ENCODE results near the gene RBM10.

The RBM10 gene

GRCh38 chrX:47171996-47172395 is 27.0 kb downstream of the RBM10 start:
- H3K36me3 ChIP-seq (ENCODE audit: control insufficient read depth, low read length) = peaks cover 48% of the 10 kb centered on the region

GRCh38 chrX:47172549-47172948 is 27.5 kb downstream of the RBM10 start:
- no peaks in the 10 kb centered on the region for H3F3A ChIP-seq (ENCODE audit: control insufficient read depth, insufficient read depth)
- no peak overlapping the region for H3K4me2 ChIP-seq (ENCODE audit: low read length)
- no peaks in the 10 kb centered on the region for H3K9me3 ChIP-seq (ENCODE audit: control insufficient read depth, insufficient read depth, low read length)
- H3K27me3 ChIP-seq (ENCODE audit: control insufficient read depth, low read length) = no peaks in the 10 kb centered on the region
- no peak overlapping the region for H3K4me3 ChIP-seq (ENCODE audit: low read length)
- no peaks in the 10 kb centered on the region for H4K20me1 ChIP-seq (ENCODE audit: control insufficient read depth, insufficient read depth, low read depth, low read length)
- no peaks in the 10 kb centered on the region for H3K4me1 ChIP-seq (ENCODE audit: control insufficient read depth, low read length)
- TF ChIP-seq EZH2phosphoT487 (IDR thresholded peaks at IDR 0.05; ENCODE audit: borderline replicate concordance, low read length) = no peak
- TF ChIP-seq CTCF (IDR thresholded peaks at IDR 0.05; ENCODE audit: low read depth, low read length, poor library complexity, severe bottlenecking) = no peak
- H3K27ac ChIP-seq (ENCODE audit: low read depth, low read length) = no peak overlapping the region
- peaks cover 3% of the 10 kb centered on the region for H3K79me2 ChIP-seq (ENCODE audit: control insufficient read depth, low read length)
- H3K9me2 ChIP-seq (replicated peaks; ENCODE audit: control insufficient read depth, low read length) = no peaks in the 10 kb centered on the region
- H3K36me3 ChIP-seq (ENCODE audit: control insufficient read depth, low read length) = peaks cover 50% of the 10 kb centered on the region

More at GRCh38 chrX:47171996-47172395, 27.0 kb downstream of the RBM10 start:
- Histone ChIP-seq H3K27me3 (ENCODE audit: control insufficient read depth, low read length) (no peaks in the 10 kb centered on the region), H3K79me2 (ENCODE audit: control insufficient read depth, low read length) (peaks cover 4% of the 10 kb centered on the region), H3K4me3 (ENCODE audit: low read length) (no peak overlapping the region), H3K9me2 (replicated peaks; ENCODE audit: control insufficient read depth, low read length) (no peaks in the 10 kb centered on the region), H3K4me2 (ENCODE audit: low read length) (no peak overlapping the region), H3K9me3 (ENCODE audit: control insufficient read depth, insufficient read depth, low read length) (no peaks in the 10 kb centered on the region), H3K27ac (ENCODE audit: low read depth, low read length) (no peak overlapping the region), H3F3A (ENCODE audit: control insufficient read depth, insufficient read depth) (no peaks in the 10 kb centered on the region), H3K4me1 (ENCODE audit: control insufficient read depth, low read length) (no peaks in the 10 kb centered on the region), H4K20me1 (ENCODE audit: control insufficient read depth, insufficient read depth, low read depth, low read length) (no peaks in the 10 kb centered on the region)
- TF ChIP-seq CTCF (IDR thresholded peaks at IDR 0.05; ENCODE audit: low read depth, low read length, poor library complexity, severe bottlenecking) = no peak
- TF ChIP-seq EZH2phosphoT487 (IDR thresholded peaks at IDR 0.05; ENCODE audit: borderline replicate concordance, low read length) = no peak

GRCh38 chrX:47172971-47173792 is 28.2 kb downstream of the RBM10 start:
- no peaks in the 10 kb centered on the region for H3K27me3 ChIP-seq (ENCODE audit: control insufficient read depth, low read length)
- no peak for TF ChIP-seq CTCF (IDR thresholded peaks at IDR 0.05; ENCODE audit: low read depth, low read length, poor library complexity, severe bottlenecking)
- no peak for TF ChIP-seq EZH2phosphoT487 (IDR thresholded peaks at IDR 0.05; ENCODE audit: borderline replicate concordance, low read length)
- peaks cover 54% of the 10 kb centered on the region for H3K36me3 ChIP-seq (ENCODE audit: control insufficient read depth, low read length)
- no peak overlapping the region for H3K27ac ChIP-seq (ENCODE audit: low read depth, low read length)
- no peaks in the 10 kb centered on the region for H3F3A ChIP-seq (ENCODE audit: control insufficient read depth, insufficient read depth)
- H3K9me2 ChIP-seq (replicated peaks; ENCODE audit: control insufficient read depth, low read length) = no peaks in the 10 kb centered on the region
- no peaks in the 10 kb centered on the region; the same call in 1 of the 2 replicates for H3K79me2 ChIP-seq (ENCODE audit: control insufficient read depth, low read length)
- H3K9me3 ChIP-seq (ENCODE audit: control insufficient read depth, insufficient read depth, low read length) = no peaks in the 10 kb centered on the region
- H3K4me3 ChIP-seq (ENCODE audit: low read length) = no peak overlapping the region
- no peaks in the 10 kb centered on the region for H3K4me1 ChIP-seq (ENCODE audit: control insufficient read depth, low read length)
- no peaks in the 10 kb centered on the region for H4K20me1 ChIP-seq (ENCODE audit: control insufficient read depth, insufficient read depth, low read depth, low read length)
- no peak overlapping the region for H3K4me2 ChIP-seq (ENCODE audit: low read length)
